NCI-H2196 (cell line): ENCODE measurements around the gene SEZ6L2.
"Not testable (repeated sequence)": the region's sequence is repeated elsewhere in the genome, so short reads cannot be mapped to it uniquely, and the experiment has no call there.

Experiments used
- DNase-seq: peaks from one replicate; lab custom pipeline; 2025; ENCODE audit not compliant: unreplicated experiment; lab: John Stamatoyannopoulos, UW

SEZ6L2 gene

GRCh38 chr16:29910819-29911675, 11.7 kb upstream of the SEZ6L2 start:
- DNase-seq = no peak

- not testable (repeated sequence) for DNase-seq
Observed at GRCh38 chr16:29909851-29910250, 10.5 kb upstream of the SEZ6L2 start.

- DNase-seq = no peak
Observed at GRCh38 chr16:29909391-29909790, 10.0 kb upstream of the SEZ6L2 start.

GRCh38 chr16:29908719-29909220, 9.4 kb upstream of the SEZ6L2 start:
- DNase-seq = no peak

DNA sequence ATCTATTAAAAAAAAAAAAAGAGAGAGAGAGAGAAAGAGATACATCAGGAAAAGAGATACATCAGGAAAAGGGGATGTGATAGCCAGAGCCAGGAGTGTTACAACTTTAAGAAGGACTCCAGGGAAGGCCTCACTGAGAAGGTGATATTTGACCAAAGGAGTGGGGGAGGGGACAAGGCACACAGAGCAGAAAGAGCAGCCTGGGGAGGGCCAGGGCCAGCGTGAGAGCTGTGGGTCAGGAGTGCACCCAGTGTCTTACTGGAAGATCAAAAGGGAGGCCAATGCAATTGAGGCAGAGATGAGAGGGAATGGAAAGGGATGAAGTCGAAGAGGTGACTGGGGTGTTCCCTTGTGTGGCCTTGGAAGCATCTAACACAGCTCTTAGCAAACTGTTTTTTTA, 8.6 kb upstream of the SEZ6L2 start:
- no peak for DNase-seq

GRCh38 chr16:29906520-29907244, 7.3 kb upstream of the SEZ6L2 start:
- no peak for DNase-seq

DNA sequence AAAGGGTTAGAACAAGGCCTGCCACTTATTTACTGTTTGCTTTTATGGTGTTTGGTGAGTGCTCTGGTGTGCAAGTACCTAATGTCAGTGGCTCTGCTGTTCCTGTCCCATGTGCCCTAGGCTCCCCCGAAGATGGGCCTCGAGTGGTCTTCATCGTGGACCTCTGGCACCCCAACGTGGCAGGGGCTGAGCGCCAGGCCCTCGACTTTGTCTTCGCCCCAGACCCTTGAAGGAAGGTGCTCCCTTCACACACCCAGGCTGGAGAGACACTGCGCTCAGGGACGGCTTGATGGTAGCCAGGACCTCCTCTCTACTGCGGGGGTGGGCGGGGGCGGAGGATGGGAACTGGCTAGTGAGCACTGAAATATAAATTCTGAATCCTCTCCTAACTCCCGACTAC, 6.3 kb upstream of the SEZ6L2 start:
- DNase-seq = no peak

- DNase-seq = no peak
Observed at GRCh38 chr16:29904947-29905346, 5.6 kb upstream of the SEZ6L2 start.

GRCh38 chr16:29903590-29903989, 4.2 kb upstream of the SEZ6L2 start:
- no peak for DNase-seq

DNA sequence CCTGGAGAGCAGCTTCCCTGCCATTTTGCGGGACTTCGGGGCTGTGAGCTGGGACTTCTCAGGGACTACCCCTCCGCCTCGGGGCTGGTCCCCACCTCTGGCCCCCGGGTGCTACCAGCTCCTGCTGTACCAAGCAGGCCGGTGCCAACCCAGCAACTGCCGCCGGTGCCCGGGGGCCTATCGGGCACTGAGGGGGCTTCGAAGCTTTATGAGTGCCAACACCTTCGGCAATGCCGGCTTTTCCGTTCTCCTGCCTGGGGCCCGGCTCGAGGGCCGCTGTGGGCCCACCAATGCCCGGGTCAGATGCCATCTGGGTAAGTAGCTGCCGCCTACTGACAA, 2.2 kb upstream of the SEZ6L2 start:
- DNase-seq = no peak

DNA sequence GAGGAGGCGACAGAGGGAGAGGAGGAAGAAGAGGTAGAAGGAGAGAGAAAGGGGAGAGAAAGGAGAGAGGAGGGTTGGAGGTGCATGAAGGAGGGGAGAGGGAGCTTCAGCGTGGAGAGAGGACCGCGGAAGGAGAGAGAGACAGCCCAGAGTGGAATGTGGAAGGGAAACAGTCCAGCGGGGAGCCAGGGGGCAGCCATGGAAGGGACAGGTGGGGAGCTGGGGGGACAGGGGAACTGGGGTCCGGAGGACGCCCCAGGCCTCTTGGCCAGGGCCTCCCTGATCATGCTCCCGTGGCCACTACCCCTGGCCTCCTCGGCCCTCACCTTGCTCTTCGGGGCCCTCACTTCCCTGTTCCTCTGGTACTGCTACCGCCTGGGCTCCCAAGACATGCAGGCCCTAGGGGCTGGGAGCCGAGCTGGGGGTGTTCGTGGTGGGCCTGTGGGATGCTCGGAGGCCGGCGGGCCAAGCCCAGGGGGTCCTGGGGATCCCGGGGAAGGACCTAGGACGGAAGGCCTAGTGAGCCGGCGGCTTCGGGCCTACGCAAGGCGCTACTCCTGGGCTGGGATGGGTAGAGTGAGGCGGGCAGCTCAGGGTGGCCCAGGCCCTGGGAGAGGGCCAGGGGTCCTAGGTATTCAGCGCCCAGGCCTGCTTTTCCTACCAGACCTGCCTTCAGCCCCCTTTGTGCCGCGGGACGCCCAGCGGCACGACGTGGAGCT, 1.7 kb upstream of the SEZ6L2 start:
- DNase-seq = no peak

DNA sequence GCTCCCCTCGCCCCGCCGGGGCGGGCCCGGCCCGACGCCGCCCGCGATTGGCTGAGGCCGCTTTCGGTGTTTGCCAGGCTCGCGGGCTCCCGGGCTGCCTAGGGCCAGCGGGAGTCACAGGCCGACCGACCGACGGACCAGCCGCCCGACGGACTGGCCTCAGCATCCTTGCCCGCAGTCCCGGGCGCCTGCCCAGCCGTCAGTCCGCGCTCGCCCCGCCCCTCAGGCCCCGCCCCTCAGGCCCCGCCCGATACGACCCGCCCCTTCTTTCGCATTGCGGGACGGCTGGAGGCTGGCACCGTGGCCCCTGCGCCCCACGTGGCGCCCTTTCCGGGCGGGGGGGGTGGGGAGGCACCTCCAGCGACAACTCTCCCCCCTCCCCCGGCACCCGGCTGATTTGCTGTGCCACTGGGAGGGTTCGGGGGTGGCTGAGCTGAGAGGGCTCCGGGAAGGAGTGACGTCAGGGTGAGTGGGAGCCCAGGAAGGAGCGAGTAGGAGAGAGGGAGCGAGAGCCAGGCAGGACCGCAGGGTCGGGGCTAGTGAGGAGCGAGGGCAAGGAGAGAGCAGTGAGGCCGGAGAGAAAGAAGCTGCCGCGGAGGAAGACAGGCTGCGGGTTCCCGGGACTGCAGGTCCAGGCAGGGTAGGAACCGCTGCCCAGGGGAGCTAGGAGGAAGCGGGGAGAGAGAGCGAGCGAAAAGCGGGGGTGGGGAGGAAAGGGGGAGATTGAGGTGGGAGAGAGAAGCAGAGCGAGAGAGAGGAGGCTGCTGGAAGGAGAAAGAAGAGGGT, 945 bp upstream of the SEZ6L2 start, which contains the start of gene ASPHD1:
ASPHD1 (plus strand) TSS at position 387 of the 786 bp plus-strand sequence. CDS start 484 bp downstream, outside the sequence.
- DNase-seq = peak; percentile 78

- DNase-seq = peak; percentile 75
Observed at GRCh38 chr16:29898804-29899515, 390 bp downstream of the SEZ6L2 start.

GRCh38 chr16:29898135-29898803, 1.1 kb downstream of the SEZ6L2 start:
- DNase-seq = no peak

DNA sequence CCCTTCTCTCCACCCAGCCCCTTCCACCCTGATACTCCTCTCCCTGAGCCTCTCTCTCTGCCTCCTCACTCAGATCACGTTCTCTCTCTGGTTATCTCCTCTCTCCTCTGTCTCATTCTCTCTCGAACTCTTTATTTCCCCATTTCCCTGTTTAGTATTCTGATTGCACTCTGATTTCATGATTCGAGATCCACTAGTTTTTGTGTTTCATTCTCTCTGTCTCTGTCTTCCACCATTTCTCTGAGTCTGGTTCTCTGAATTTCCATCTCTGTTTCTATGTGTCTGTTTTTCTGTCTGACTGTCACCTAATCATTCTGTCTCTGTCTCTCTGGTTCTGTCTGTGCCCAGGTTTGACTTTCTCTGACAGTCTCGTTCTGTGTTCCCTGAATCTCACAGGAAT, 2.0 kb downstream of the SEZ6L2 start:
- no peak for DNase-seq

DNA sequence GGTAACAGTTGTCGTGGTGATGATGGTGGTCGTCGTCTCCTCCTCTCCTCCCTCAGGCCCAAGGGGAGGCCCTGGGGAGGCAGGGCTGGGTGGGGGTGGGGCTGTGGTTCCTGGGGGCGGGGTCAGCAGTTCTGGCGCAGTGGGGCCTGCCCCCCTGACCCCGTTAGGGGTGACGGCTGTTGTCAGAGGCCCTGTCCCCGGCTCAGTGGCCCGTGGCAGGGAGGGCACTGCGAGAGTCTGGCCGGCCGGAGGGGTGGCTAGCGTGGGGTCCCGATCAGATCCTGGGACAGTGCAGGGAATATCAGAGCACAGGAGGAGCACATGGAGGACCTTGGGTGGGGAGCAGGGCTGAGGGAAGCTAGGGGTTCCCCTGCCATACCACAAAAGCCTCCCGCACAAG, 2.5 kb downstream of the SEZ6L2 start:
- no peak for DNase-seq

GRCh38 chr16:29894352-29894751, 5.0 kb downstream of the SEZ6L2 start:
- no peak for DNase-seq

GRCh38 chr16:29893553-29893952, 5.8 kb downstream of the SEZ6L2 start:
- DNase-seq = no peak

- DNase-seq = no peak
Observed at GRCh38 chr16:29892458-29892813, 6.9 kb downstream of the SEZ6L2 start.
